Keratinocyte (primary cell): Measurements from ENCODE around the gene MEF2A. TPM values are rescaled to one million over a fixed set of nuclear protein-coding genes. Genes with fewer than 3 reads are reported as not detected.

Source experiments
- DNase-seq: peaks from one replicate; pipeline ENCODE4 v3.0.0-alpha.2; 2011; ENCODE audit warnings: low read depth, missing footprints, low spot score
- FAIRE-seq: peaks from 2 replicates; lab custom pipeline; 2011; peaks lifted over from hg19 to GRCh38; lab: Jason Lieb, UNC
- H2AFZ ChIP-seq: 2 replicates; pipeline ENCODE4 v1.6.0; 2012; ENCODE audit warnings: low read length, control low read depth, inconsistent platforms; ENCODE audit not compliant: control insufficient read depth
- H3K27ac ChIP-seq: 2 replicates; pipeline ENCODE4 v1.5.1; 2011; ENCODE audit warnings: low read length; ENCODE audit not compliant: control insufficient read depth, insufficient read depth
- H3K27me3 ChIP-seq: 3 replicates; pipeline ENCODE4 v1.6.0; 2011; ENCODE audit warnings: low read length; ENCODE audit not compliant: control insufficient read depth, insufficient read depth; ENCODE audit errors: extremely low read depth
- H3K36me3 ChIP-seq, 2 experiments: 2 replicates in 1 of 2; 3 replicates in 1 of 2; pipeline ENCODE4 v1.5.1; 2011; ENCODE audit warnings: low read length in 2 of 2, mild to moderate bottlenecking in 1 of 2; ENCODE audit not compliant: control insufficient read depth in 2 of 2, insufficient read depth in 2 of 2; ENCODE audit errors: extremely low read depth in 1 of 2
- H3K4me1 ChIP-seq: 3 replicates; pipeline ENCODE4 v1.5.1; 2011; ENCODE audit warnings: low read length; ENCODE audit not compliant: control insufficient read depth, insufficient read depth; ENCODE audit errors: extremely low read depth
- H3K4me2 ChIP-seq: 3 replicates; pipeline ENCODE4 v1.6.0; 2011; ENCODE audit warnings: low read depth, low read length; ENCODE audit not compliant: control insufficient read depth, insufficient read depth; ENCODE audit errors: extremely low read depth
- H3K4me3 ChIP-seq, 3 experiments: fragments of 200-600 bp in 1 of 3; sonication (generic) in 1 of 3; 2 replicates in 2 of 3; 3 replicates in 1 of 3; pipeline ENCODE4 v1.5.1; 2011 to 2016; ENCODE audit warnings: low read length in 3 of 3, mild to moderate bottlenecking in 3 of 3, control low read depth in 2 of 3, inconsistent platforms in 1 of 3, low read depth in 1 of 3, mixed read lengths in 1 of 3, mixed run types in 1 of 3, moderate library complexity in 1 of 3; ENCODE audit not compliant: control insufficient read depth in 2 of 3, insufficient read depth in 2 of 3; ENCODE audit errors: extremely low read depth in 1 of 3
- H3K79me2 ChIP-seq: 2 replicates; pipeline ENCODE4 v1.6.0; 2012; ENCODE audit warnings: low read length; ENCODE audit not compliant: control insufficient read depth, insufficient read depth
- H3K9ac ChIP-seq: 3 replicates; pipeline ENCODE4 v1.6.0; 2011; ENCODE audit warnings: low read length; ENCODE audit not compliant: control insufficient read depth, insufficient read depth; ENCODE audit errors: extremely low read depth
- H3K9me1 ChIP-seq: 3 replicates; pipeline ENCODE4 v1.6.0; 2011; ENCODE audit warnings: low read length; ENCODE audit not compliant: control insufficient read depth, insufficient read depth; ENCODE audit errors: extremely low read depth
- H3K9me3 ChIP-seq: 2 replicates; pipeline ENCODE4 v1.5.1; 2012; ENCODE audit warnings: low read depth, low read length; ENCODE audit not compliant: control insufficient read depth
- H4K20me1 ChIP-seq: 3 replicates; pipeline ENCODE4 v1.6.0; 2011; ENCODE audit warnings: low read length; ENCODE audit not compliant: control insufficient read depth, insufficient read depth; ENCODE audit errors: extremely low read depth
- EZH2 ChIP-seq: IDR thresholded peaks from one replicate; pipeline ENCODE4 v1.6.1; 2012; ENCODE audit warnings: inconsistent platforms, mild to moderate bottlenecking, low read length, moderate library complexity
- dilution Hi-C: fragments of 300-500 bp; cut with MboI; formaldehyde crosslinking; loops from one replicate; pipeline ENCODE4 v1.7.0; 2020; ENCODE audit warnings: low sequenced_read_pairs; ENCODE audit not compliant: extremely low pct_ligation_motif_present
- polyA plus RNA-seq, 5 experiments: library from polyadenylated mRNA; depleted of rRNA in 3 of 5; stranded (reverse) in 3 of 5; stranded (forward) in 1 of 5; unstranded in 1 of 5; fragments of >200 nt; gene quantifications; 1 replicate in 1 of 5; 2 replicates in 3 of 5; 3 replicates in 1 of 5; pipeline versions ENCODE4 v1.2.1 to v1.2.3, GENCODE V29; 2011 to 2012; ENCODE audit warnings: missing spikeins in 2 of 5, low read depth in 1 of 5, low replicate concordance in 1 of 5
- TF ChIP-seq, protein P1 (sequence below), 3 experiments: IDR thresholded peaks in 1 of 3; conservative IDR thresholded peaks in 1 of 3; optimal IDR thresholded peaks in 1 of 3; 2 replicates in 2 of 3; 3 replicates in 1 of 3; pipeline versions ENCODE3 to v1.5.1; 2011; ENCODE audit warnings: low read length in 3 of 3, mild to moderate bottlenecking in 3 of 3, moderate library complexity in 2 of 3, control low read depth in 1 of 3, inconsistent platforms in 1 of 3; ENCODE audit not compliant: insufficient read depth in 2 of 3; ENCODE audit errors: extremely low read depth in 1 of 3

Gene MEF2A
- polyA plus RNA-seq, 1 donor (not counting 4 experiments of a cell fraction or from before 2014, with no cell fraction given): 27.4 TPM

DNA sequence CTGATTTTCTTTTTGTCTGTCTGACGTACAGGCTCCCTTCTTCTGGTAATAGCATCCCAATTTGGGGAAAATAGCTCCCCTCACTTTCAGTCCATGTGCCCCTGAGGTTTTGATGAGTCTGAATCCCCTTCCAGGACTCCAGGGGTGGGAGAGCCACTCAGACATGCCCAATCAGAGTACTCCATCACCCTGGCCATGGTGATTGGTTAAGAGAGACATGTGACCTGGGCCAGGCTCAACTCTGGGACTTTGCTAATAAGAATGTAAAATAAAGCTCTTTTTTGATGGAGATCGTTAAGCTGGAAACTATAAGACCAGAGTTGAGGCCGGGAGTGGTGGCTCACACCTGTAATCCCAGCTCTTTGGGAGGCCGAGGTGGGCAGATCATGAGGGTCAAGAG, 9.2 kb upstream of the MEF2A start:
- Histone ChIP-seq H3K27me3 (no peaks in the 10 kb centered on the region), H3K4me3 (no peak overlapping the region), H3K4me1 (peaks cover 7% of the 10 kb centered on the region), H3K4me2 (no peak overlapping the region), H4K20me1 (no peaks in the 10 kb centered on the region), H2AFZ (no peak overlapping the region), H3K36me3 (no peaks in the 10 kb centered on the region), H3K27ac (no peak overlapping the region), H3K9me1 (no peaks in the 10 kb centered on the region), H3K9ac (no peak overlapping the region), H3K79me2 (no peaks in the 10 kb centered on the region), H3K9me3 (no peaks in the 10 kb centered on the region)
- DNase-seq: no peak
- dilution Hi-C loops: no loop called here
- TF ChIP-seq, protein P1, sequence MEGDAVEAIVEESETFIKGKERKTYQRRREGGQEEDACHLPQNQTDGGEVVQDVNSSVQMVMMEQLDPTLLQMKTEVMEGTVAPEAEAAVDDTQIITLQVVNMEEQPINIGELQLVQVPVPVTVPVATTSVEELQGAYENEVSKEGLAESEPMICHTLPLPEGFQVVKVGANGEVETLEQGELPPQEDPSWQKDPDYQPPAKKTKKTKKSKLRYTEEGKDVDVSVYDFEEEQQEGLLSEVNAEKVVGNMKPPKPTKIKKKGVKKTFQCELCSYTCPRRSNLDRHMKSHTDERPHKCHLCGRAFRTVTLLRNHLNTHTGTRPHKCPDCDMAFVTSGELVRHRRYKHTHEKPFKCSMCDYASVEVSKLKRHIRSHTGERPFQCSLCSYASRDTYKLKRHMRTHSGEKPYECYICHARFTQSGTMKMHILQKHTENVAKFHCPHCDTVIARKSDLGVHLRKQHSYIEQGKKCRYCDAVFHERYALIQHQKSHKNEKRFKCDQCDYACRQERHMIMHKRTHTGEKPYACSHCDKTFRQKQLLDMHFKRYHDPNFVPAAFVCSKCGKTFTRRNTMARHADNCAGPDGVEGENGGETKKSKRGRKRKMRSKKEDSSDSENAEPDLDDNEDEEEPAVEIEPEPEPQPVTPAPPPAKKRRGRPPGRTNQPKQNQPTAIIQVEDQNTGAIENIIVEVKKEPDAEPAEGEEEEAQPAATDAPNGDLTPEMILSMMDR (optimal IDR thresholded peaks at IDR 0.05 in 1 of 3, IDR thresholded peaks at IDR 0.05 in 1 of 3, conservative IDR thresholded peaks at IDR 0.05 in 1 of 3; ENCODE audit: extremely low read depth in 1 of 3, insufficient read depth in 2 of 3, low read length in 3 of 3): no peak
- no peak for TF ChIP-seq EZH2
- no peak for FAIRE-seq

DNA sequence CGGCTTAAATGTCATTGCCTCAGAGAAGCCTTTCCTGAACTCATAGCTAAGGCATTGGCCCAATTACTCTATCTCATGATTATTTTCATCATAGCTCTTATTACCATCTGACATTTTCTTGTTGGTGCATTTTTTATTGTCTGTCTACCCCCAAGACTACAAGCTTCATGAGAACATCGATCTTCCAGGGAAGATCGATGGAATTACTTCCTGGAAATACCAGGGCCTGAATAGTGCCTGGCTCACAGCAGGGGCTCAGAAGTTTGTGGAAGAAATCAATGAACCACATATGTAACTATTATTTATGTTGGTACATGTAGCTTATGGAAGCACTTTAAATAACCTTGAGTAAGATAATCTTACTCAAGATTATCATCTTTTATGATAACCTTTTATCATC, 7.7 kb upstream of the MEF2A start:
- H3K9me1 ChIP-seq: no peaks in the 10 kb centered on the region
- H3K9ac ChIP-seq: no peak overlapping the region
- H3K4me1 ChIP-seq: peaks cover 7% of the 10 kb centered on the region
- no peaks in the 10 kb centered on the region for H3K36me3 ChIP-seq
- H4K20me1 ChIP-seq: no peaks in the 10 kb centered on the region
- H3K27ac ChIP-seq: no peak overlapping the region
- no peak overlapping the region for H3K4me3 ChIP-seq
- no peak overlapping the region for H2AFZ ChIP-seq
- no peak overlapping the region for H3K4me2 ChIP-seq
- FAIRE-seq (no peak), DNase-seq (no peak)
- no peak for TF ChIP-seq EZH2
- TF ChIP-seq, protein P1 (optimal IDR thresholded peaks at IDR 0.05 in 1 of 3, IDR thresholded peaks at IDR 0.05 in 1 of 3, conservative IDR thresholded peaks at IDR 0.05 in 1 of 3; ENCODE audit: extremely low read depth in 1 of 3, insufficient read depth in 2 of 3, low read length in 3 of 3): no peak
- dilution Hi-C loops: no loop called here
- no peaks in the 10 kb centered on the region for H3K79me2 ChIP-seq
- H3K9me3 ChIP-seq: no peaks in the 10 kb centered on the region
- H3K27me3 ChIP-seq: no peaks in the 10 kb centered on the region
